Activated naive CD8-positive, alpha-beta T cell treated with anti-CD3 and anti-CD28 coated beads for 36 hours (primary cell): Measurements from ENCODE around the gene FXYD3. TPM values are rescaled to one million over a fixed set of nuclear protein-coding genes. Genes with fewer than 3 reads are reported as not detected.
A peak's percentile ranks its signal among the peaks of the same experiment; 100 is the strongest.

ENCODE experiments used
- DNase-seq: peaks from one replicate; pipeline ENCODE4 v3.0.0; 2021
- H3K27ac Mint-ChIP-seq: one replicate; pipeline ENCODE4 v1.8.0; 2022; ENCODE audit warnings: mild to moderate bottlenecking, moderate library complexity, mixed read lengths
- H3K27me3 Mint-ChIP-seq: one replicate; pipeline ENCODE4 v1.8.0; 2022; ENCODE audit warnings: mild to moderate bottlenecking, mixed read lengths
- H3K36me3 Mint-ChIP-seq: one replicate; pipeline ENCODE4 v1.8.0; 2021; ENCODE audit warnings: mild to moderate bottlenecking, mixed read lengths
- H3K4me1 Mint-ChIP-seq: one replicate; pipeline ENCODE4 v1.8.0; 2021; ENCODE audit warnings: mixed read lengths
- H3K4me3 Mint-ChIP-seq: one replicate; pipeline ENCODE4 v1.8.0; 2022; ENCODE audit warnings: mild to moderate bottlenecking, moderate library complexity, mixed read lengths
- H3K9me3 Mint-ChIP-seq: one replicate; pipeline ENCODE4 v1.8.0; 2022; ENCODE audit warnings: mixed read lengths
- total RNA-seq, 2 experiments: library from RNA; stranded (reverse); gene quantifications; one replicate each; pipeline ENCODE4 v1.2.3, GENCODE V29; 2021

Gene FXYD3, protein sequence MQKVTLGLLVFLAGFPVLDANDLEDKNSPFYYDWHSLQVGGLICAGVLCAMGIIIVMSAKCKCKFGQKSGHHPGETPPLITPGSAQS
- total RNA-seq, result not detected

DNA sequence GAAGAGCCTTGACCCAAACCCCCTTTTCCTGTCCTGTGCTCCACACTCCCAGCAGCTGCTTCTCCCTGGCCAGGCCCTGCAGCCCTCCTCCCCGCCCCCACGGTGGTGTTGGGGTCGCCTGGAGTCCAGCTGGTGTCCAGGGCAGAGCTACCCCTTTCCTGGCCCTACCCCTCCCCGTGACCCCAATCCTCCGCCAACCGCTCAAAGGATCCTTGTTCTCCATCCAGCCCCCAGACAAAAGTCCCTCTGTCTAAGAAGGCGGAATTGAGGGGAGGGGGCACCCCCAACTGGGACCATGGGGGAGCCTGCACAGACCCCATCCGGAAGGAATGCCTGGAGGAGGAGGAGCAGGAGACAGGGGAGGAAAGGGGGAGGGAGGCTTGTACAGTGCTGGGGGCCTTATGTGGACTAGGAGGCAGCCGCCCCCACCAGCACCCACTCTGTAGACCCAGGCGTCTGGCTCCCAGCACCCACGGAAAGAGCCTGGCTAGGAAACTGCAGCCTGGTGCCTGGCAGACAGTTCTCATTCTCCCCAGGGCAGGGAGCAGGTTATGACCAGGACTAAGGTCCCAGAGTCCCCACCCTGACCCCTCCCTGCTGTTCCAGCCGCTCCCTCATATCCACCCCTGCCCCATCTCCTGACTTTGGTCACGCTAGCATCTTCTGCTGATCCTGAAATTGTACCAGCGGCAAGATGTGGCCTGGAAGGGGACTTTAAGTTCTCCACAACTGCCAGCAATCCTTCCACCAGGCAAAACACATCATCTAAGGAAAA, at the start of gene FXYD3:
Gene FXYD3 (plus strand): TSS at position 647 of the 775 bp plus-strand sequence. CDS start 3,554 bp downstream, outside the sequence.
- no peaks in the 10 kb centered on the region for H3K27me3 Mint-ChIP-seq

DNA sequence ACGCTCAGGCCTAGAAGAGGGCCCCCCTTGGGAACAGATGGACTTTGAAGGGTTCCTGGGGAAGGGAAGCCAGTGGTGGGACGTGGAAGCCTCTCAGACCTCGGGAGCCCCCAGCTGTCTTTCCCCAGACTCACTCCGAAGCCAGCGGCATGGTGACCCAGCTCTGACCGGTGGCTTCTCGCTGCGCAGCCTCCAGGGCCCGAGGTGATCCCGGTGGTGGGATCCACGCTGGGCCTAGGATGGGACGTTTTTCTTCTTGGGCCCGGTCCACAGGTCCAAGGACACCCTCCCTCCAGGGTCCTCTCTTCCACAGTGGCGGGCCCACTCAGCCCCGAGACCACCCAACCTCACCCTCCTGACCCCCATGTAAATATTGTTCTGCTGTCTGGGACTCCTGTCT, 49.5 kb upstream of the FXYD3 start:
- Mint-ChIP-seq H3K4me1 (peaks cover 11% of the 10 kb centered on the region), H3K36me3 (peaks cover 2% of the 10 kb centered on the region), H3K4me3 (no peak overlapping the region), H3K9me3 (no peaks in the 10 kb centered on the region), H3K27me3 (no peaks in the 10 kb centered on the region), H3K27ac (no peak overlapping the region)
- no peak for DNase-seq

More for the DNA sequence above, at the start of gene FXYD3:
- Mint-ChIP-seq H3K4me1 (peaks cover 5% of the 10 kb centered on the region), H3K4me3 (no peak within 1 kb of the TSS), H3K36me3 (no peaks in the 10 kb centered on the region), H3K9me3 (no peaks in the 10 kb centered on the region), H3K27ac (no peak within 1 kb of the TSS)
- DNase-seq, result no peak

DNA sequence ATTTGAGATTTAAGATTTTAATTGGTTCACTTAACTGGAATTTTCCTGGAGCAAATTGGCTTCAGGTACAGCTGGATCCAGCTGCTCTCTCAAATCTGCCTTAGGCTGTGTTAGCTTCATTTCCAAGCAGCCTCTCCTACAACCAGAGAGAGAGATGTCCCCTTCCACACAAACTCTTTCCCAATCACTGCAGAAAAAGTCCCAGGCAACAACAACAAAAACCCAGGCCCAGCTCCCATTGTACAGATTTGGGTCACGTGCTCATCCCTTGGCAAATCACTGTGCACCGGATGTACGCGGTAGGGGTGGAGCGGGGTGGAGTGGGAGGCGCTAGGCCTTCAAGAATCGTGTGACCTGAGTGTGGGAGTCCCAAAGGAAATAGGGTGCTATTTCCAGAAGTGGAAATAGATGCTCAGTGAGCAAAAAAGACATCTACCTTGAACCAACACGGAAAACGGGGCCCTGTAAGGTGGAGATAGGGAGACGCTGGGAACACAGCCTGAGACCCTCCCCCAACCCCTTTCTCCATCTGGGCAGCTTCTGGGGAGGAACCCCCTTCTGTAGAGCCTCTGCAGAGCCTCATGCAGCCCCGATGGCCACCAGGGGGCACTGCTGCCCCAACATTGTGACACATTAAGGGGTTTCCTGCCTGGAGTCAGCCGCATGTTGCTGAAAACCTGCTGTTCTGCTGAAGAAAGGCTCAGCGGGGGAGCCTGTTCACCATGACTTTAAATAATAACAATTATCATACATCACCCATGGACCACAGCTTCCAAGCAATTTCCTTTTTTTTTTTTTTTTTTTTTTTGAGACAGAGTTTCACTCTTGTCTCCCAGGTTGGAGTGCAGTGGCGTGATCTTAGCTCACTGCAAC, 48.7 kb upstream of the FXYD3 start:
- Mint-ChIP-seq H3K4me1 (peaks cover 11% of the 10 kb centered on the region), H3K9me3 (no peaks in the 10 kb centered on the region), H3K27ac (peak overlapping the region; percentile 49), H3K4me3 (no peak overlapping the region), H3K27me3 (no peaks in the 10 kb centered on the region), H3K36me3 (peaks cover 2% of the 10 kb centered on the region)
- peak; percentile 88 for DNase-seq

DNA sequence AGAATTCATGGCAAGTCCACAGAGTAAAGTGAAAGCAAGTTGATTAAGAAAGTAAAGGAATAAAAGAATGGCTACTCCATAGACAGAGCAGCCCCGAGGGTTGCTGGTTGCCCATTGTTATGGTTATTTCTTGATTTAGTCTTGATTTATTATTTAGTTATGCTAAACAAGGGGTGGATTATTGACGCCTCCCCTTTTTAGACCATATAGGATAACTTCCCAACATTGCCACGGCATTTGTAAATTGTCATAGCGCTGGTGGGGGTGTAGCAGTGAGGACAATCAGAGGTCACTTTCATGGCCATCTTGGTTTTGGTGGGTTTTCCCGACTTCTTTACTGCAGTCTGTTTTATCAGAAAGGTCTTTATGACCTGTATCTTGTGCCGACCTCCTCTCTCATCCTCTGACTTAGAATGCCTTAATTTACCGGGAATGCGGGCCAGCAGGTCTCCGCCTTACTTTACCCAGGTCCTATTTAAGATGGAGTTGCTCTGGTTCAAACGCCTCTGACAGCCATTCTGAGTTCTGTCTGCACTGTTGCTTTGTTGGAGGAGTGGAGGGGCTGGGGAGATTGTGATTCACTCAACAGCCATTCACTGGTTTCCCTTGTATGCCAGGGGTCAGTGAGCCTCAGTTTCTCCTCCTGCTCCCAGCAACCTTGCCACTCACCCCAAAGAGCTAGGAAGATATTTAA, 46.5 kb upstream of the FXYD3 start:
- Mint-ChIP-seq H3K27me3 (no peaks in the 10 kb centered on the region), H3K27ac (no peak overlapping the region)

DNA sequence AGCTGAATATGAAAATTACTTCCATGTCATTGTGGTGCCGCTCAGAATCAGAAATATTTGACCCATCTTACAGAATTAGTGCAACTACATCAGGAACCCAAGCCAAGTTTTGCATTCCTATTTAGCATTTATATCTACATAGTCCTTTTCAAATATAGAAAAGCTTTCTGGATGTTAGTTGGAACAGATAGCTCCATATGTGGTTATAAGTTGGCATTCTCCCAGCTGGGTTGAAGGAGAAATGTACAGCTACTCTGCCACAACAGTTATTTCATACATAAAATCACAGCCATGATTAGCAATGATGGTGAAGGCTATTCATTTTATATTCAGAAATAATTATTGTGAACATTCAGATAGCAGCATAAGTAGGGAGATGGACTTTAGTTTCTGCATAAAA, 45.9 kb upstream of the FXYD3 start:
- H3K36me3 Mint-ChIP-seq, result peaks cover 2% of the 10 kb centered on the region
- H3K4me1 Mint-ChIP-seq, result peaks cover 7% of the 10 kb centered on the region
- H3K4me3 Mint-ChIP-seq, result no peak overlapping the region
- DNase-seq, result no peak
- H3K9me3 Mint-ChIP-seq, result no peaks in the 10 kb centered on the region
- no peak overlapping the region for H3K27ac Mint-ChIP-seq
- H3K27me3 Mint-ChIP-seq, result no peaks in the 10 kb centered on the region

More for the DNA sequence above, 46.5 kb upstream of the FXYD3 start:
- H3K4me1 Mint-ChIP-seq, result peaks cover 7% of the 10 kb centered on the region
- DNase-seq, result no peak
- H3K36me3 Mint-ChIP-seq, result peaks cover 2% of the 10 kb centered on the region
- no peaks in the 10 kb centered on the region for H3K9me3 Mint-ChIP-seq
- H3K4me3 Mint-ChIP-seq, result no peak overlapping the region

DNA sequence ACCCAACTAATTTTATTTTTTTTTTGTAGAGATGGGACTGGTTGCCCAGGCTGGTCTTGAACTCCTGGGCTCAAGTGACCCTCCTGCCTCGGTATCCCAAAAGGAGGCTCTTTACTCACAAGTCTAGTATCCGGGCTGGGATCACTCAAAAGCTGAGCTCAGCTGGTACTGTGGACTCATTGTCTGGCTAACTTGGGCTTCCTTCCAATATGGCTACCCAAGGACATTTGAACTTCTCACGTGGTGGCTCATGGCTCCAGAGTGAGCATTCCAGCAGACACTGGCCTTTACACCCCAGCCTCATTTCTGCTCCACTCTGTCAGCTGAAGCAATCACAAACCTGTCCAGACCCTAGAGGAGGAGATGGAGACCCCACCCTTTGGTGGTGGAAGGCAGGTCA, 45.2 kb upstream of the FXYD3 start:
- peaks cover 7% of the 10 kb centered on the region for H3K4me1 Mint-ChIP-seq
- no peak overlapping the region for H3K4me3 Mint-ChIP-seq
- no peak for DNase-seq
- H3K27ac Mint-ChIP-seq, result no peak overlapping the region
- no peaks in the 10 kb centered on the region for H3K27me3 Mint-ChIP-seq
- H3K36me3 Mint-ChIP-seq, result peaks cover 2% of the 10 kb centered on the region
- H3K9me3 Mint-ChIP-seq, result no peaks in the 10 kb centered on the region

DNA sequence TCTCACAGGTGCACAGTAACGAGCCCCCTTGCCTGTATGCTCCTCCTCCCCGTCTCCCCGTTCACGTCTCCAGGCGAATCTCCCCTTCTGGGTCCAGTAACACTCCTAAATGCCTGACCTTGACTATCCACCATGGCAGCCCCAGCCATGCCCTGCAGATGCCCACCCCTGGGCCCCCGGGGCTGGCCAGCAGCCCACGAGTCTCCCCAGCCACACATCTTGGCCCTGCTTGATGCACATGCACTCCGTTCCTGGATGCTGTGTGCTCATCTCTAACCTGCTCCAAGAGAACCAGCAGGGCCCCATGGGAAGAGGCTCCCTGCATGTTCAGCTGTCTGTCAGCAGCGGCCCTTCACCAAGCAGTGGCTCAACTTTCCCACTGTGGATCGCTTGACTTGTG, 42.1 kb upstream of the FXYD3 start:
- H3K9me3 Mint-ChIP-seq, result no peaks in the 10 kb centered on the region
- no peak overlapping the region for H3K27ac Mint-ChIP-seq
- H3K4me1 Mint-ChIP-seq, result no peaks in the 10 kb centered on the region
- no peaks in the 10 kb centered on the region for H3K27me3 Mint-ChIP-seq
- DNase-seq, result no peak
- peaks cover 2% of the 10 kb centered on the region for H3K36me3 Mint-ChIP-seq
- H3K4me3 Mint-ChIP-seq, result no peak overlapping the region

DNA sequence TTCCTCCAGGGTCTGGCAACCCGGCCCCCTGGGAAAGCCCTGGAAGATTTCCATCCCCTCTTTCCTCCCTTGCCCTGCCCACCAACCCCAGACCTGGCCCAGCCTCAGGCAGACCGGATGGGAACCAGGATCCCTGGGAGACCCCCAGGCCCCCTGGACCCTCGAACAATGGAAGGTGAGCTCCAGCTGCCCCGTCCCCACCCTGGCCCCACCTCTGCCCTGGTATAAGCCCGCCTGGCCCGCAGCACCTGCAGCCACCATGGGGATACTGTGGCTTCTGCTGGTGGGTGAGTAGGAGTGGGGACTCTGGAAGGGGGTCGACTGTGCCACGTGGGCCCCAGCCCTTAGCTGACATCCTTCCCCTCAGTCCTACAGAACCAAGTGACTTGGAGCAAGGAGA, 41.7 kb upstream of the FXYD3 start:
- Mint-ChIP-seq H3K4me1 (no peaks in the 10 kb centered on the region), H3K27me3 (no peaks in the 10 kb centered on the region), H3K9me3 (no peaks in the 10 kb centered on the region), H3K36me3 (peaks cover 2% of the 10 kb centered on the region), H3K4me3 (no peak overlapping the region), H3K27ac (no peak overlapping the region)
- no peak for DNase-seq

DNA sequence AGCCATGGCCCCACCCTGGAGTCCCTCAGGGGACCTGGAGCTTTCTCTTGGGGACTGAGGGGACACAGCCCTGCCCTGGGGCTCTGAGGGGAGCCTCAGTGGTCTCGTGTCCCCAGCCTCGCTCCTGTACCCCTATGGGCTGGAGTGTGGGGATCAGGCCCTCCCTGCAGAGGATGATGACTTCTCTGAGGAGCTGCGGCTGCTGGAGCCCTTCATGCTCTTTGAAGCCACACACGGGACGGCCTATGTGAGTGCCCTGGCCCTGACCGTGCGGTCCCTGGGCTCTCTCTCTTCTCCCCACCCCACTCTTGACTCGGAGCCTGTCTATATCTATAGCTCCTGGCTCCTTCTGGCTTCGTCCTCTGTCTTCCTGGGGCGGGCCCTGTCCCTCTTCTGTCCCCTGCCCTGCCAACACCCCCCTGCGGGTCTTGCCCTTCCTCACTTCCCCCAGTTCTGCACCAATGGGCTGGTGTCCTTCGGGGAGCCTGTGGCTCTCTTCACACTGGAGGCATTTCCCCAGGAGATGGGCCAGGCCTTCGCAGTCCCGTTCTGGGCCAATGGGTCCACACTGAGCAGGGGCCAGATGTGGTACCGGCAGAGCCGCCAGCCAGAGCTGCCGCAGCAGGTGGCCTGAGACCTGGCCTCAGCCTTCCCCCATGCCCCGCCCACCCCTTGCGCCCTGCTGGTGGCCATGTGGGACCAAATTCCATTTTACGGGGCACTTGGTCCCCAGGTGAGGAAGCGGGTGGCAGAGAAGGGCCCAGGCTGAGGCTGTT, 41.0 kb upstream of the FXYD3 start:
- no peak overlapping the region for H3K4me3 Mint-ChIP-seq
- no peak for DNase-seq
- no peaks in the 10 kb centered on the region for H3K4me1 Mint-ChIP-seq
- H3K9me3 Mint-ChIP-seq, result no peaks in the 10 kb centered on the region
- H3K27ac Mint-ChIP-seq, result no peak overlapping the region
- peaks cover 2% of the 10 kb centered on the region for H3K36me3 Mint-ChIP-seq
- no peaks in the 10 kb centered on the region for H3K27me3 Mint-ChIP-seq

DNA sequence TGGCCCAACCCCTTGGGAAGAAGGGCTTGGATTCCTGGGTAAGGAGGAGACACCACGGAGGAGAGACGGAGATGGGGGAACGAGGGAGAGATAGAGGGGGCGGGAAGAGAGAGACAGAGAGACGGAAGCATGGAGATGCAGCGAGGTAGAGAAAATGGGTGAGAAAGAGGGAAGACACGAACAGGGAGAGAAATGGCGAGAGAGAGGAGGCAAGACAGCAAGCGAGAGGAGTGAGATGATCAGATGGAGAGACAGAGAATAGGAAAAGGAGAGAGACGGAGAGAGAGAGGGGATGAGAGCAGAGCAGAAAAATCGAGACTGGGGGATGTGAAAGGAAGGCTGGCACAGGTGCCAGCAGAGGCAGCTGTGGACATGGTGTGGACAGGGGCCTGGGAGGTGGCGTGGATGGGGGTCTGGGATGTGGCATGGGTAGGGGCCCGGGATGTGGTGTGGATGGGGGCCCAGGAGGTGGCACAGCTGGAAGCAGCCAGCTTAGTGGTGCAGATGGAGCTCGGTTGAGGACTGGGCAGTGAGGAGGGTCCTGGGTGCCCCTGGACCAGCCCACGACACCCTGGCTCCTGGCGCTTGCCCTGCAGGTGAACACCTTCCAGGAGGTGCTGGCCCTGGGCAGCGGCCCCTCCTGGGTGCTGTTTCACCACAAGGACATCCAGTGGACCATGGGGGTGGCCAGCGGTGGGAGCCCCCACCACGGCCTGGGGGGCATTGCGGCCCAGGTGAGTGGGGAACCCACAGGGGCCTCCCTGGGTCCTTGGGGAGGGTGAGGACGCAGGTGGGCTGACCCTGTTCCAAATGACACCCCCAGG, 40.2 kb upstream of the FXYD3 start:
- no peak overlapping the region for H3K4me3 Mint-ChIP-seq
- no peak for DNase-seq
- H3K36me3 Mint-ChIP-seq, result peaks cover 2% of the 10 kb centered on the region
- H3K27me3 Mint-ChIP-seq, result no peaks in the 10 kb centered on the region
- H3K27ac Mint-ChIP-seq, result no peak overlapping the region
- H3K4me1 Mint-ChIP-seq, result no peaks in the 10 kb centered on the region
- H3K9me3 Mint-ChIP-seq, result no peaks in the 10 kb centered on the region

DNA sequence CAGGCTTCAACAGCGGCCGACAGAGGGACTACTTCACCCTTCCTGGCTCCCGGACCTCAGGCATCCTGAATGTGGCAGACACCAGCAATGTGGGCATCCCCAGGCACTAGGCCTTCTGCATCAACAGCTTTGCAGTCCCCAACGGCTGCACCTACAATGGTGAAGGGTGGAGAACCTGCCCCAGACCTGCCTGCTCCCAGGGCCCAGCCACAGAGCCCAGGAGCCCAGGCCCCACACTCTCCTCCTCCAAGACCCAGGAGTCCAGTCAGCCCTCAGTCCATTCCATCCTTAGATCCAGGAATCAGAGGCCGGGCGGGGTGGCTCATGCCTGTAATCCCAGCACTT, 39.6 kb upstream of the FXYD3 start:
- Mint-ChIP-seq H3K27me3 (no peaks in the 10 kb centered on the region), H3K4me3 (no peak overlapping the region), H3K27ac (no peak overlapping the region), H3K36me3 (no peaks in the 10 kb centered on the region), H3K4me1 (no peaks in the 10 kb centered on the region), H3K9me3 (no peaks in the 10 kb centered on the region)
- DNase-seq, result no peak

DNA sequence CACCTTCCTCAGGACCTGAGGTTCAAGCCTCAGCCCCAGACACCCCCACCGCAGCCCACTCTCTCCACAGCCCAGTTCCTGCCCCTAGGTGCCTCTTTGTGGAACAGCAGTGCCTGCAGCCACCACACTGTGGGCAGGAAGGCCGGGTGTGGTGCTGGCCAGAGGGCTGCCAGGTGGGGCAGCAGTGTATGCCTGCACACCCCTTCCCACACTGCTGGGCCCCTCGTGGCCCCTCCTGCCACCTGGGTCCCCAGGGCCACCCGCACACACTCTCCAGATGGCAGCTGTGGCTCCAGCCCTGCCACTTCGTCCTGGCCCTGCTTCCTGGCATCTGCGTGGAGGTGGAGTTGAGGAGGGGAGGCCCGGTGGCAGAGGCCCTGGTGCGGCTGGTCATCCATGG, 39.0 kb upstream of the FXYD3 start:
- no peak overlapping the region for H3K27ac Mint-ChIP-seq

DNA sequence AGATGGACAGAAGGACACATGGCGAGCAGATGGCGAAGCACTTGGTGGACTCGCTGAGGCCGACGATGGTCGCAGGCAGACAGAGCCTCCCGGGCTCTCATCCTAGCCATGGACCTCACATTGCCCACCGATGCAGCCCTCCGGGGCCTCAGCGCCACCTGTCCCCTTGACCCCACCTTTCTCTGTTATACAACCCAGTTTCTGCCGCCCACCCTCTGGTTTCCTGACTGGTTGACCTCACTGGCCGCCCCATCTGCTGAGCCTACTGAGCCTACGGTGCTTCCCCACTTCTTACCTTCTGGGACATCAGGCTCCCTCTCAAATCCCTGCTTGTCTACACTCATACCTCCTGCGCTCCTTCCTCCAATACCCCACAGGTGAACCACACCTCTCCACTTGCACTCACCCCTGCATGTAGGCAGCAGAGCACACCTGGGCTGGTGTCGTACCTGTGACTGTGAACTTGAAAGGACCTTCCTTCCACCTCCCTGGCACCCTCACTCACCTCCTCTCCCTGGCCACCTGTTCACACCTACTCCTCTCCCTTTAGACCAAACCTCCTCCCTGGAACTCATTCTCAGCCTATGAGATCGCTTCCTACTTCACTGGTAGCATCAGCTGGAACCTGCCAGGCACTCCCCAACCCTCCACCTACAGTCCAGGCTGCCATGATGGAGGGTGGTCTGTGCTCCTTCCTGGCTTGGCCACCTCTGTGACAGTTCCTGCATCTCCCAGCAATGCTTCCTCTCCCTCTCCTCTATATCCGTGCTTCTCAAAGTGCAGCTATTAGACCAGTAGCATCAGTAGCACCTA, 38.0 kb upstream of the FXYD3 start:
- Mint-ChIP-seq H3K27ac (no peak overlapping the region), H3K9me3 (no peaks in the 10 kb centered on the region)

More for the DNA sequence above, 39.0 kb upstream of the FXYD3 start:
- no peak for DNase-seq
- no peaks in the 10 kb centered on the region for H3K36me3 Mint-ChIP-seq
- no peaks in the 10 kb centered on the region for H3K9me3 Mint-ChIP-seq
- H3K4me3 Mint-ChIP-seq, result no peak overlapping the region
- no peaks in the 10 kb centered on the region for H3K4me1 Mint-ChIP-seq
- no peaks in the 10 kb centered on the region for H3K27me3 Mint-ChIP-seq

More for the DNA sequence above, 38.0 kb upstream of the FXYD3 start:
- Mint-ChIP-seq H3K4me3 (no peak overlapping the region), H3K27me3 (no peaks in the 10 kb centered on the region), H3K4me1 (no peaks in the 10 kb centered on the region), H3K36me3 (no peaks in the 10 kb centered on the region)
- DNase-seq, result no peak
